GM21367 (cell line): ENCODE measurements around the gene SPATA21.
"Not testable (repeated sequence)": the region's sequence is repeated elsewhere in the genome, so short reads cannot be mapped to it uniquely, and the experiment has no call there.

ENCODE experiments used
- ATAC-seq: cut with Tn5 transposase; IDR thresholded peaks from one replicate; pipeline ENCODE4 v1.9.1; 2021; ENCODE audit not compliant: unreplicated experiment

Gene SPATA21

GRCh38 chr1:16436946-16437474 lies at the start of gene SPATA21:
Gene SPATA21 (minus strand): TSS chr1:16437424. CDS start chr1:16431371, 6,053 bp downstream.
- no peak for ATAC-seq

- ATAC-seq, result not testable (repeated sequence)
These were observed 49.8 kb upstream of the SPATA21 start for GRCh38 chr1:16487011-16487410.

- not testable (repeated sequence) for ATAC-seq
These were observed 49.1 kb upstream of the SPATA21 start for GRCh38 chr1:16486316-16486715.

GRCh38 chr1:16484931-16485330 lies 47.7 kb upstream of the SPATA21 start:
- no peak for ATAC-seq

DNA sequence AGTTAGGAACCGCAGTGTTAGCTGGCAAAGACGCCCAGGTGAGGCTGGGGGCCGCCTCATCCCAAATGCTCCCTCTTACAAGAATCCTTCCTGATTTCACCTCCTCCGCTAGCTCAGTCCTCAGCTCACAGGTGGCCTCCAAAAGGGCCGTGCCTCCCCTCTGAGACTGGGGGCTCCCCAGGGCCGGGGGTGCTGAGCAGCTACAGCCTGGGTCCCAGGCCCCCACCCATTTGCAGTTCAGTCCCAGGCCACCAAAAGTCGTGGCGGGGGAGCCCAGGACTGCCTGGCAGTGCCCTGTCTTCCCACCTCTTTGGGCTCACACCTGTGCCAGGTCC lies 47.2 kb upstream of the SPATA21 start:
- ATAC-seq, result no peak

DNA sequence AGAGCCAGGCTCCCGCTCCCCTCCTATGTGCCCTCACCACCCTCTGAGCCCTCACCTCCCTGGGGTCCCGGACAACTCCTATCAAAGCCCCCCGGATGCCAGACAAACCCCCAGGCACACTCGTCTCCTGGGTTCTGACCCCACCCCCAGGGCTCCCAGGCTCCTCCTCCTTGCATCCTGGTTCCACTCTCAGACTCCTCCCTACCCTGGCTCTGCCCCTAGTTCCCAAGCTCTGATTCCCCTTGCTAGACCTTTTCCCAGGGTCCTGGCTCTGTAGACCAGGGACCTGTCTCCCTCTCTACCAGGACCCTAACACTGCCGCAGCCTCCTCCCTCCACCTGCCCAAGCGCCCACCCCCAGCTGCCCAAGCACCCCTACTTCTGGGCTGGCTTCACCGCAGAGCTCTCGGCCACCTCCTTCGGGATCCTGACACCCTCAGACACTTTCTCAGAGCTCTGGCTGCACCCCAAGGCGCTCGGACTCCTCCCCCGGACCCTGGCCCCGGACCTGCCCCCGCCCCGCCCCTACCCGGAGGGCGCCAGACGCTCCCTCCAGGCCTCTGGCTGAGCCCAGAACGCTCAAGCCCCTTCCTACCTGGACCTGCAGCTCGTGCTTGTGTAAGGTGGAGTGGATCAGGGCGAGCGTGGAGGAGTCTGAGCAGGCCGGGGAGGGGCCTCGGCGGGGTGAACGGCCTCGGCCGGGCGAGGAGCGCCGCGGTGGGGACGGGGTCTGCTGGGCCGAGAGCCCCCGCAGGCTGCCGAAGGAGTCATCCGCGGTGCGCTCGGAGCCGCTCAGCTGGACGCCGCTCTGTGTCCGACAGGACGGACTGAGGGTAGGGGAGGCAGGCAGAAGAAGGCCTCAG lies 46.6 kb upstream of the SPATA21 start:
- ATAC-seq, result not testable (repeated sequence)

GRCh38 chr1:16483146-16483545 lies 45.9 kb upstream of the SPATA21 start:
- not testable (repeated sequence) for ATAC-seq

DNA sequence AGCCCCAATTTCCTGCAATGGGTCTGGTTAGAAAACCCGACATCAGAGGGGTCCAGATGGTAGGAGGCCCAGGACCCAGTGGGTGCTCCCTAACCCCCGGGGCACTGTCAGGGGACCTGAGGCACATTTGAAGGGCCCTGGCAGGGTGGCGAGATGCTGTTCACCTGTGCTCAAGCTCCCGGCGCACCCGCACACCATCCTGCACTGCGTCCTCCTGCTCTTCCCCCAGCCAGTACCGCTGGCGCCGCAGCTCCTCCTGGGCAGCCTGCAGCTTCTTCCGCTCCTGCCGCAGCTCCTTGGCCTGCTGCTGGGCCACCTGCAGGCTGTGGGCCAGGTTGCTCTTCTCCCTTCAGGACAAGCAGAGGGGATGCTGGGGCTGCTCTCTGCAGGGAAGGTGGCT lies 40.9 kb upstream of the SPATA21 start:
- no peak for ATAC-seq

- not testable (repeated sequence) for ATAC-seq
These were observed 38.8 kb upstream of the SPATA21 start for GRCh38 chr1:16475771-16476770.

DNA sequence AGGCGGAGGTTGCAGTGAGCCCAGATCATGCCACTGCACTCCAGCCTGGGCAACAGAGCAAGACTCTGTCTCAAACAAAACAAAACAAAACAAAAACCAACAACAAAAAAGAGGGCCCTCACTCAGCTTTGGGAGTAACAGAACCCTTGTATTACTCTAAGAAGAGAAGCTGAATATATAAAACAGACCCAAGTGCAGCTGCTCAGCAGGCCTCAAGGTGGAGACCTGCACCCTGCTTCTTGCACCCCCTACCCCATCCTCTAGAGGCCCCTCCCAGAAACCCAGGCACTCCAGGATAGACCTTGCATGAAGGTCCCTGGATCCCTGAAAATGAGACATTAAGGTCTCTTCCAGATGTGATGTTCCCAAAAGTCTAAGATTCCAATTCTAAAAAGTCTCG lies 37.7 kb upstream of the SPATA21 start:
- not testable (repeated sequence) for ATAC-seq

- no peak for ATAC-seq
These were observed 37.1 kb upstream of the SPATA21 start for GRCh38 chr1:16474166-16474800.

DNA sequence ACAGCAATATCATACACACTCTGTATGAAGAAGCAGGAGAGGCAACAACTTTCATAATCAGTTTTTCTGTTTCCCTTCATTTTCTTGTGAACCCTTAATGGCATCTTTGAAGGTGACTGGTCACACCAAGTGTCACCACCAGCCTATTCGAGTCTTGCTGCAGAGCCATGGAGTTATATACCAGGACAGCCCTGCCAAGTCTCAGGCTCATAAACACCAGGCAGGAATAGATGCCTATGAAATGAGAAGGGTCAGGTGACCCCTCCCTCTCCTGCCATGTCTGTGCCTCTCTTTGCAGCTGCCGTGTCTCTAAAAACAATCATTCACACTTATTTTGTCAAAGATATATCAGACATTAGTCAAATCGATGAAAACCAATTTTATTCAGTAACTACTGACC lies 31.3 kb upstream of the SPATA21 start:
- ATAC-seq, result no peak

DNA sequence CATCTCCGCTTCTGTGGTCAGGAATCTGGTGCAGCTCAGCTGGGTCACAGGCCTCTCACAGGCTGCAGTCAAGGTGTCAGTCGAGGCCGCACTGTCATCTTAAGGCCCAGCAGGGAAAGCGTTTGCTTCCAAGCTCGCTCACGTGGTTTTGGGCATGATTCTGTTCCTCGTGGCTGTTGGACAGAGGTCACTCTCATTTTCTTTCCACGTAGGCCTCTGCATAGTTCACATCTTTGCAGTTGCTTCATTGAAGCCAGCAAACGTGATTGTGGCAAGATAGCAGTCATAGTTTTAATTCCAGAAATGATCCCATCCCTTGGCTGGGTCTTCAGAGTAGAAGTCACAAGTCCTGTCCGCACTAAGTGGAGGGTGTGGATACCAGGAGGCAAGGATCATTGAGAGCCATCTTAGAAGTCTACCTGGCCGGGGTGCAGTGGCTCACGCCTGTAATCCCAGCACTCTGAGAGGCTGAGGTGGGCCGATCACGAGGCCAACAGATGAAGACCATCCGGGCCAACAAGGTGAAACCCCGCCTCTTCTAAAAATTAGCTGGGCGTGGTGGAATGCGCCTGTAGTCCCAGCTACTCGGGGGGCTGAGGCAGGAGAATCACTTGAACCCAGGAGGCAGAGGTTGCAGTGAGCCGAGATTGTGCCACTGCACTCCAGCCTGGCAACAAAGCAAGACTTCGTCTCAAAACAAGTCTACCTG lies 27.8 kb upstream of the SPATA21 start:
- no peak for ATAC-seq

- no peak for ATAC-seq
These were observed 25.6 kb upstream of the SPATA21 start for GRCh38 chr1:16462773-16463330.

- ATAC-seq, result no peak
These were observed 24.5 kb upstream of the SPATA21 start for GRCh38 chr1:16461681-16462080.

DNA sequence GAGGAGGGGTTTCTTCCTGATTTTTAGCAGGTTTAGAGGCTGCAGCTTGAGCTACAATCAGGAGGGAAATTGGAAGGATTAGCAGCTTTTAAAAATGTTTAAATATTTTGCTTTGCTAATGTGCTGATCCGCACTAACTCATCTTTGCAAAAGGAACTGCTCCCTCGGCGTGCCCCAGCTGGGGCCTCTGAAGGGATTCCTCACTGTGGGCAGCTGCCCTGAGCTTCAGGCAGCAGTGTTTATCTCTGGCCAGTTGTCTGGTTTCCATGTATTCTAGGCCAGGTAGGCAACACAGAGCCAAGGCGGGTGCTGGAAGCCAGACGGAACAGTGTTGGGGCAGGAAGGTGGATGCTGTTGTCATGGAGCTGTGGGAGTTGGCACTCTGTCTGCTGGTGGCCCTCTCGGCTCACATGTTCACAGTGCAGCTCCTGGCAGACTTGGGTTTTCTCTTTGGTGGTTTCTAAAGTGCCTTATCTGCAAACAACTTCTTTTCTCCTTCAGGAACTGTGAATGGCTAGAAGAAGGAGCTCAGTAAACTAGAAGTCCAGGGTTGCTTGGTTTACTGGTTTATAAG lies 22.2 kb upstream of the SPATA21 start:
- ATAC-seq, result no peak

- no peak for ATAC-seq
These were observed 21.6 kb upstream of the SPATA21 start for GRCh38 chr1:16458831-16459230.

DNA sequence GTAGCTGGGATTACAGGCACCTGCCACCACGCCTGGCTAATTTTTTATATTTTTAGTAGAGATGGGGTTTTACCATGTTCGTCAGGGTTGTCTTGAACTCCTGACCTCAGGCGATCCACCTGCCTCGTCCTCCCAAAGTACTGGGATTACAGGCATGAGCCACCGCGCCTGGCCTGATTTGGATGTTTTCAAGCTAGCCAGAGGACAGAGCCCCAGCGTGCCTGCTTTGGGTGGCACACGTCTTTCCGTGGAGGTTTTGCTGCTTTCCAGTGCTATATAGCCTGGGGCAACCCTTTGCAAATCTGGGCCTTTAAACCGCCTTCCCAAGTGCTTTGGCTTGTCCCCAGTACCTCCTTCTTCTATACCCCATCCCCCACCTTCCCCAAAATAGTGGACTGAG lies 18.9 kb upstream of the SPATA21 start:
- not testable (repeated sequence) for ATAC-seq

- ATAC-seq, result not testable (repeated sequence)
These were observed 17.7 kb upstream of the SPATA21 start for GRCh38 chr1:16454909-16455308.
